GM12874 (cell line): ENCODE measurements around the gene MAP7D3.

Experiments used
- CTCF ChIP-seq: IDR thresholded peaks from 2 replicates; pipeline ENCODE4 v1.5.1; 2011; ENCODE audit warnings: low read depth, mild to moderate bottlenecking, control low read depth, low read length, moderate library complexity; ENCODE audit not compliant: insufficient read depth

MAP7D3 gene

GRCh38 chrX:136203951-136204350, 47.2 kb downstream of the MAP7D3 start:
- no peak for TF ChIP-seq CTCF

- TF ChIP-seq CTCF: no peak
These were observed 47.8 kb downstream of the MAP7D3 start for GRCh38 chrX:136203438-136203837.

GRCh38 chrX:136202889-136203288, 48.3 kb downstream of the MAP7D3 start:
- no peak for TF ChIP-seq CTCF

- no peak for TF ChIP-seq CTCF
These were observed 49.6 kb downstream of the MAP7D3 start for GRCh38 chrX:136201601-136202000.

- TF ChIP-seq CTCF: peak; percentile 23; the same call in 1 of the 2 replicates
These were observed 50.7 kb downstream of the MAP7D3 start for GRCh38 chrX:136200466-136200865.

- no peak for TF ChIP-seq CTCF
These were observed 51.8 kb downstream of the MAP7D3 start for GRCh38 chrX:136199365-136199764.

- TF ChIP-seq CTCF: no peak
These were observed 52.4 kb downstream of the MAP7D3 start for GRCh38 chrX:136198678-136199243.

GRCh38 chrX:136198010-136198409, 53.2 kb downstream of the MAP7D3 start:
- no peak for TF ChIP-seq CTCF
